GM21515 (cell line): ENCODE measurements around the gene INPPL1.

Source experiments
- ATAC-seq: cut with Tn5 transposase; IDR thresholded peaks from one replicate; pipeline ENCODE4 v1.9.1; 2021; ENCODE audit not compliant: unreplicated experiment

Gene INPPL1

DNA sequence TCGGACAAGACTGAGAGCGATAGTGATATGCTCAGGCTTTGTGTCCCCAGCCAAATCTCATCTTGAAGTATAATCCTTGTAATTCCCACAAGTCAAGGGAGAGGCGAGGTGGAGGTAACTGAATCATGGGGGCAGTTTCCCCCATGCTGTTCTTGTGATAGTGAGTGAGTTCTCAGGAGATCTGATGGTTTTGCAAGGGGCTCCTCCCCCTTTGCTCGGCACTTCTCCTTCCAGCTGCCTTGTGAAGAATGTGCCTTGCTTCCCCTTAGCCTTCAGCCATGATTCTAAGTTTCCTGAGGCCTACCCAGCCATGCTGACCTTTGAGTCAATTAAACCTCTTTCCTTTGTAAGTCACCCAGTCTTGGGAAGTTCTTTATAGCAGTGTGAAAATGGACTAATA is 15.5 kb upstream of the INPPL1 start:
- ATAC-seq, result no peak

- ATAC-seq, result no peak
Measured at GRCh38 chr11:72216638-72217037, 7.9 kb upstream of the INPPL1 start, which contains the start of gene FOLR2. Gene FOLR2 (plus strand): TSS chr11:72216794. CDS start chr11:72218585, 1,791 bp downstream.

- no peak for ATAC-seq
Measured at GRCh38 chr11:72217841-72218240, 6.7 kb upstream of the INPPL1 start.

GRCh38 chr11:72218251-72218745 is 6.3 kb upstream of the INPPL1 start:
- no peak for ATAC-seq

- ATAC-seq, result no peak
Measured at GRCh38 chr11:72220696-72221363, 3.7 kb upstream of the INPPL1 start.

DNA sequence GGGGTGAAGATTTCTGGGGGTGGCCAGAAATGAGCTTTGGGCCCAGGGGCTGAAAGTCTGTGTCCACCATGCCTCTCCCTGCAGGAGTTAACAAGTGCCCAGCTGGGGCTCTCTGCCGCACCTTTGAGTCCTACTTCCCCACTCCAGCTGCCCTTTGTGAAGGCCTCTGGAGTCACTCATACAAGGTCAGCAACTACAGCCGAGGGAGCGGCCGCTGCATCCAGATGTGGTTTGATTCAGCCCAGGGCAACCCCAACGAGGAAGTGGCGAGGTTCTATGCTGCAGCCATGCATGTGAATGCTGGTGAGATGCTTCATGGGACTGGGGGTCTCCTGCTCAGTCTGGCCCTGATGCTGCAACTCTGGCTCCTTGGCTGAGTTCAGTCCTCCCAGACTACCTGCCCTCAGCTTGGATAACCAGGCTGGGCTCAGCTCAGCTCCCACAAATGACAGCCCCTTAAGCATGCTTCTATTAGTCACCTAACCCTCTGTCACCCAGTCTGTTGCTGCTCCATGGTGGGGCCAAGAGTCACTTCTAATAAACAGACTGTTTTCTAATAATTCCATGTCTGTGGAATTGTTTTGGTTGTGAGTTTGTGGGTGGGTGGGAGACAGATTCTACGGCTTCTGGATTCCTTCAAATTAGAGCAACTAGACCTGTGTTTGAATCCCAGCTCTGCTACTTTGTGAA is 3.0 kb upstream of the INPPL1 start:
- ATAC-seq, result no peak

DNA sequence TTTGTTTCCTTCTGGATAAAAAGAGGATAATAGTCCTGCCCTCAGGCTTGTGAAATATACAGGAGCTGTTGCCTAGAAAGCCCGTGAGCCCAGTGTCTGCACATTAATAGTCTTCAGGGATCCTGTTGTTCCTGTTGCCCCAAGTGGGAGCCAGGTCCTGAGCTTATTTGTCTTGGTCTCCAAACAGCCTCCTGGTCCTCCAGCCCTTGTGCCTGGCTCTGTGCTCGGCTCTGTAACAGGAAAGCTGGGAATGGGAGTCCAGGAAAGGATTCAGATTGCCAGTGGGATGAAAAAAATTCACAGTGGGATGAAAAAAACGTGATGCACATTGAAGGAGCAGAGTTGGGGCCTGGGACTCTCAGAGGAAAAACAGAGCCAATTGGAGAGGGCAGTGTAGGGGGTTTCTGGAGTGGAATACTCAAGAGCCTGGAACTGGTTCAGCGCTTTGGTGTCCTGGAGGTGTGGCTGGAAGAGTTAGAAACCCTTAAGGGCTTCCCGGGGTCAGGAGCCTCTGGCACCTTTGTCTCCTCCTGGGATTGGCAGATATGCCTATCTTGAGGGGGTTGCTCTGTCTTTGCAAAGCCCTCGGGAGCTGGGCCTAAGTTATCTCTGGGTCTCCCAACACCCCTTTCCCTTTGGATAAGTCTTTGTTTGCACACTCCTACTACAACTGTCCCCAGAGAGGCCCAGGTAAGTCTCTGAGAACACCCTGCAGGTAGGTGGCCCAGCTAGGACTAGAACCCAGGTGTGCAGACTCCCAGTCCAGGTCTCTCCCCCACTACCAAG is 2.3 kb upstream of the INPPL1 start:
- ATAC-seq, result no peak

DNA sequence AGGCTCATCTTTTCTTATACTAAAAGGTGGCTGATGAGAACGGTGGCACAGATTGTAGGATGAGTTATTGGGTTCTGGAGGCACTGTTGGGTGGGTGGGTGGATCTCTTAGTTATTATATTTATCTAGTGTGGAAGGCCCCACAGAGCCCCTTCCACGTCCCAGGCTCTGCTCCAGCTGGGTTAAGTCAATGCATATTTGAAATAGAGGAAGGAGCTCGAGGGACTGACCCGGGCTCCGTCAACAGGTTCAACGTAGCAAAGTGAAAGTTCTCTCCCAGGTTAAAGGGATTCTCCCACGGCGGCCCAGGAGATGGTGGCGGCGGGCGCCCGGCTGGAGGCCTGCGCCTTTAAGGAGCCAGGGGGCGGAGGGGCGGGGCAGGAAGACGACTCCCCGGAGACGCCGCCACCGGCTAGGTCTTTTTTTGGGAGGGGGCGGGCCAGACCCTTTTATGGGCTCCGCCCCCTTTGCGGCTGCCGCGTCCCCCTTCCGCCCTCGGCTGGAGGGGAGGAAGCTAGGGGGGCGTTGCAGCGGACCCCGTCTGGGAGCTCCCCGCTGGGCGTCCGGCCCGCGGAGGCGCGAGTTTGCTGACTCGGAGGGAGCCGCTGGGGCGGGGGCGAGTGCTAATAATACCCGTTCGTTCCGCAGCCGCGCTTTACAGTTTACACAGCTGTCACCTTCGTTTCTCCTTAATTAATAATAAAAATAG is 1.5 kb upstream of the INPPL1 start:
- ATAC-seq, result peak; percentile 64

GRCh38 chr11:72223615-72224563 is 678 bp upstream of the INPPL1 start:
- peak; percentile 40 for ATAC-seq

GRCh38 chr11:72225411-72225951 is 914 bp downstream of the INPPL1 start:
- no peak for ATAC-seq

- ATAC-seq, result no peak
Measured at GRCh38 chr11:72226701-72227100, 2.1 kb downstream of the INPPL1 start.

GRCh38 chr11:72227316-72228228 is 3.0 kb downstream of the INPPL1 start:
- no peak for ATAC-seq

DNA sequence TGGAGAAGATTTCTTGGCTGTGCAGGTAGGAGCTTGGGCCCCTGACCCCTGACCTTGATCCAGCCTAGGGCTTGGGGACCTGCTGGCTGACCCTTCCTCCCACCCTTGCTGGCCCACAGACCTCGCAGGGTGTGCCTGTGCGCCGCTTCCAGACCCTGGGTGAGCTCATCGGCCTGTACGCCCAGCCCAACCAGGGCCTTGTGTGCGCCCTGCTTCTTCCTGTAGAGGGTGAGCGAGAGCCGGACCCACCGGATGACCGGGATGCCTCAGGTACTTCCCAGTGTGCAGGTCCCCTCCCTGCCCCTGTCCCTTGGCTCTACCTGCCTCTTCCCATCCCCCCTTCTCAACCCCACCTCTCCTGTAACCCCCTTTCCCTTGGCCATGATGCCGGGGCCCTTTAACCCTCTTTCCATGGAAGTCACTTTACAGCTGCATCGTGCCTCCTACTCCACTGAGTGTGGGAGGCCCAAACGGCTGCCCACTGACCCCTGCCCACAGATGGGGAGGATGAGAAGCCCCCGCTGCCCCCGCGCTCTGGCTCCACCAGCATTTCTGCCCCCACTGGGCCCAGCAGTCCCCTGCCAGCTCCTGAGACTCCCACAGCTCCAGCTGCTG is 3.8 kb downstream of the INPPL1 start:
- no peak for ATAC-seq

DNA sequence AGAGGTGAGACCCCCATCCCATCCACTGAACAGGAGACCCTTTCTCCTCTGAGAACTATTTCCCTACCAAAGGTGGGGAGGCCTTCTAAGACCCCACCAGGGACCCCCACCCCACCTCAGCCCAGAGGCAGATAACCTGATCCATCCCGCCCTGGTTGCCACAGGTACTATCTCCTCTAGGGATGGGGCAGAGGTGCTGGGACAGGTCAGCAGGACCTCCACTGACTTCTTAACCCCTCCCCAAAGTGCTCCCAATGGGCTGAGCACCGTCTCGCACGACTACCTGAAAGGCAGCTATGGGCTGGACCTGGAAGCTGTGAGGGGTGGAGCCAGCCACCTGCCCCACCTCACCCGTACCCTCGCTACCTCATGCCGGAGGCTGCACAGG is 4.3 kb downstream of the INPPL1 start:
- no peak for ATAC-seq

- no peak for ATAC-seq
Measured at GRCh38 chr11:72229336-72229924, 4.9 kb downstream of the INPPL1 start.

- no peak for ATAC-seq
Measured at GRCh38 chr11:72229925-72230763, 5.6 kb downstream of the INPPL1 start.
